Choroid plexus epithelial cell (primary cell): ENCODE data around the gene IGFBP3.
A peak's percentile ranks its signal among the peaks of the same experiment; 100 is the strongest.

Experiments used
- DNase-seq: peaks from one replicate; pipeline ENCODE4 v3.0.0-alpha.2; 2010; ENCODE audit warnings: low read depth
- H3K4me3 ChIP-seq: 2 replicates; pipeline ENCODE4 v1.5.1; 2011; ENCODE audit warnings: low read depth, mild to moderate bottlenecking, control low read depth, low read length, moderate library complexity
- TF ChIP-seq, protein P1 (sequence below): conservative IDR thresholded peaks from 2 replicates; pipeline ENCODE4 v1.5.1; 2011; ENCODE audit warnings: low read depth, mild to moderate bottlenecking, control low read depth, inconsistent platforms, low read length, moderate library complexity

The IGFBP3 gene

DNA sequence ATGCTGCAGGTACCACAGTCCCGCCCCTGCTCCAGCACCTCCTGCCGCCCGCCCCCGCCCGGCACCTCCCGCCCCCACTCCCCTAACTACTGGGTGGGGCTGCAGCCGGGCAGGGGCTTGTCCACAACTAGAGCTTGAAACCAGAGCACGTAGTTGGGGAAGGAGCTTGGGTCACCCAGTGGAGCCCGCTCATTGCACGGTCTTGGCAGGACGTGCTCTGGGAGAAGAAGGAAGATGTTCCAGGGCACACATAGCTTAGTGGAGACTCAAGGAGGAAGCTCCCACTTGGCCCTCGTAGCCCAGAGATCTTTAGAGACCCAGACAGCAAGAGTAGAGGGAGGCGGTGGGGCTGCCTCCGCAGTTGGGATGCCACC, 32.1 kb downstream of the IGFBP3 start:
- peak; percentile 17 for DNase-seq
- TF ChIP-seq, protein P1, sequence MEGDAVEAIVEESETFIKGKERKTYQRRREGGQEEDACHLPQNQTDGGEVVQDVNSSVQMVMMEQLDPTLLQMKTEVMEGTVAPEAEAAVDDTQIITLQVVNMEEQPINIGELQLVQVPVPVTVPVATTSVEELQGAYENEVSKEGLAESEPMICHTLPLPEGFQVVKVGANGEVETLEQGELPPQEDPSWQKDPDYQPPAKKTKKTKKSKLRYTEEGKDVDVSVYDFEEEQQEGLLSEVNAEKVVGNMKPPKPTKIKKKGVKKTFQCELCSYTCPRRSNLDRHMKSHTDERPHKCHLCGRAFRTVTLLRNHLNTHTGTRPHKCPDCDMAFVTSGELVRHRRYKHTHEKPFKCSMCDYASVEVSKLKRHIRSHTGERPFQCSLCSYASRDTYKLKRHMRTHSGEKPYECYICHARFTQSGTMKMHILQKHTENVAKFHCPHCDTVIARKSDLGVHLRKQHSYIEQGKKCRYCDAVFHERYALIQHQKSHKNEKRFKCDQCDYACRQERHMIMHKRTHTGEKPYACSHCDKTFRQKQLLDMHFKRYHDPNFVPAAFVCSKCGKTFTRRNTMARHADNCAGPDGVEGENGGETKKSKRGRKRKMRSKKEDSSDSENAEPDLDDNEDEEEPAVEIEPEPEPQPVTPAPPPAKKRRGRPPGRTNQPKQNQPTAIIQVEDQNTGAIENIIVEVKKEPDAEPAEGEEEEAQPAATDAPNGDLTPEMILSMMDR: no peak
- H3K4me3 ChIP-seq: peak overlapping the region; percentile 57

DNA sequence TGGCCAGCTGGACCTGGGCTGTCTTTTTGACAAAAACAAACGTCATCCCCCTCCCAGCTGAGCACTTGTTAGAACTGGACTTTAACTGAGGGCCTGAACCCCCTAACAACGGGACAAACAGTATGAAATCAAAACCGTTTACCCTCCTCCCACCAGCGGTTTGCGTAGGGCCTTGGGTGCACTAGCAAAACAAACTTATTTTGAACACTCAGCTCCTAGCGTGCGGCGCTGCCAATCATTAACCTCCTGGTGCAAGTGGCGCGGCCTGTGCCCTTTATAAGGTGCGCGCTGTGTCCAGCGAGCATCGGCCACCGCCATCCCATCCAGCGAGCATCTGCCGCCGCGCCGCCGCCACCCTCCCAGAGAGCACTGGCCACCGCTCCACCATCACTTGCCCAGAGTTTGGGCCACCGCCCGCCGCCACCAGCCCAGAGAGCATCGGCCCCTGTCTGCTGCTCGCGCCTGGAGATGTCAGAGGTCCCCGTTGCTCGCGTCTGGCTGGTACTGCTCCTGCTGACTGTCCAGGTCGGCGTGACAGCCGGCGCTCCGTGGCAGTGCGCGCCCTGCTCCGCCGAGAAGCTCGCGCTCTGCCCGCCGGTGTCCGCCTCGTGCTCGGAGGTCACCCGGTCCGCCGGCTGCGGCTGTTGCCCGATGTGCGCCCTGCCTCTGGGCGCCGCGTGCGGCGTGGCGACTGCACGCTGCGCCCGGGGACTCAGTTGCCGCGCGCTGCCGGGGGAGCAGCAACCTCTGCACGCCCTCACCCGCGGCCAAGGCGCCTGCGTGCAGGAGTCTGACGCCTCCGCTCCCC, 32.7 kb downstream of the IGFBP3 start, which contains the start of gene IGFBP1:
IGFBP1 (plus strand) TSS at position 304 of the 808 bp plus-strand sequence; CDS start at position 469, 165 bp downstream.
- peak within 1 kb of the TSS; percentile 57 for H3K4me3 ChIP-seq
- peak; percentile 33 for DNase-seq
- TF ChIP-seq, protein P1: no peak

DNA sequence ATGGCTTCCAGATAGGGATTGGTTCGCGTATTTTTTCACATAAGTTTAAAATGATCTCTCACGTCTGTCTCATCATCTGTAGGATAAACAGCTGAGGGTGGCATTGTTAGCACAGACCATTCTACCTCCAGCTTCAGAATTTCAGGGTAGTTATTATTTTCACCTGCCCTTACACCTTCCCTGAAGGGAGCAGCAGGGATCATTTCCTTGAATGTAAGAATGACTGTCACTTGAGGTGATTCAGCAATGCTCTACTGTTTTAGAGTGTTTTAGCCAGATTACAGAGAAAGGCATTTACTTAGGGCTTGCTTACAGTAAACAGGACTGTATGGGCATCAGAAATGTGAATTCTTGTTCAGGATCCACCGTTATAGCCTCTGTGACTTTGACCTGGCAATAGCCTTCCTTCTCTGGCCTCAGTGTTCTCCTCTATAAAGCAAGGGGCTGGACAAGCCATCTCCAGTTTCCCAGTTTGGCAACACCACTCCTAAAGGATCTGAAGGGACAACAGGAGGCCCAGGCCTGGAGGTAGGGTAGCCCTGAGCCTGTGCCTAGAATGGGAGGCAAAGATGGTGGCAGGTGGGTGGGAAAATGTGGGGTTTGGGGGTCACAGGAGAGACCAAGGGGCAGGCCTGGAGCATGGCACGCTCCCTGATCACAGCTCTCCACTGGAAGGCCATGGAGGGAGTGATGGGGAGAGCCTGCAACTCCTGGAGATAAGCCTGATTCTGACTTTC, 34.0 kb downstream of the IGFBP3 start:
- TF ChIP-seq, protein P1: no peak
- no peak overlapping the region for H3K4me3 ChIP-seq
- DNase-seq: no peak

DNA sequence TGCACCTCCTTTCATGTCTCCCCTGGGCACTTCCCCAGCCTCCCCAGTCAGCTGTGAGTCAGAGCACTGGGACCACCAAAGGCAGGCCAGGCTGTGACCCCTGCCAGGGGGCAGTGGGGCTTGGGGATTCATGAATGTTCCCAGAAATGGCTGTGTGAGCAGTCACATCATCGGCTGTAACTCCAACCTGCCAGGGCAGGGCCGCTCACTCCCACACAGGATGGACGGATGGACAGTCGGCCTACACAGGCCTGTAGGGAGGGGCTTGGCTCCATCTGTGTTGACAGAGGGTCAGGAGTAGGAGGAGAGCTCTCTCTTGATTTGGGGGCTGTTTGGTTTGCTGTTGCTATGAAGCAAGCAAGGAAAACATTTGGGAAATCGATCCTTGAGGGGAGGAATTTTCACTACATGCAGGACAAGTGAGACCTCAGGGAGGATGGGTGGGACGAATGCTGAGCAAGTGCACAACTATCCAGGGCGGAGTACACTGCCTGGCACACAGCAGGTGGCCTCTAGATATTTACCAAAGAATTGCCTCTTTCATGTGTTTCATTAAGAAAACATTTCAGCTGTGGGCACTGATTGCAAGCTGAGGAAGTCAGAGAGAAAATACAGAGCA, 35.7 kb downstream of the IGFBP3 start:
- no peak overlapping the region for H3K4me3 ChIP-seq
- DNase-seq: peak; percentile 23
- TF ChIP-seq, protein P1: no peak

DNA sequence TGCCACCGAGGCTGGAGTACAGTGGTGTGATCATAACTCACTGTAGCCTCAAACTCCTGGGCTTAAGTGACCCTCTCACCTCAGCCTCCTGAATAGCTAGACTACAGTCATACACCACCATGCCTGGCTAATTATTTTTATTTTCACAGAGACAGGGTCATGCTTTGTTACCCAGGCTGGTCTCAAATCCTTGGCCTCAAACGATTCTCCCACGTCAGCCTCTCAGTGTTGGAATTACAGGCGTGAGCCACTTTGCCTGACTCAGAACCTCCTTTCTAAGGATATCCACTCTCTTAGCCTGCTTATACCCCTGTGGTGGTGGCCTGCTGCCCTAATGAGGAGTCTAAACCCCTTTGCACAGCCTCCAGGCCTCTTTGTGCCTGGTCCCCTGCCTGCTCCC, 36.9 kb downstream of the IGFBP3 start:
- TF ChIP-seq, protein P1: no peak
- no peak overlapping the region for H3K4me3 ChIP-seq
- no peak for DNase-seq

DNA sequence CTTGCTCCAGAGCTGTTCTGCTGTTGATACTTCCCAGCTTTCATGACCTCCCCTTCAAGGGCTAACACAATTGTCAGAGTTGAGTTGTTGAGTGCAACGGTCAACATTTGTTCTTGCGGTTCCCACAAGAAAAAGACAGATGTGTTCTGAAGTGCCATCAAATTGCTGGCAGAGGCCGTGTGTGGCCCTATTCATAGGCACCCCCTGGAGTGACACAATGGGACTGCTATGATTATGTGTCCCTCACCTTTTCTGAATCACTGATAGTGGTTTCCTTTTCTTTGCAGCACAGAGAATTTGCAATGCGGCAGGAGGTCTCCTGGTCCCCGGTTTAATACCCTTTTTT, 38.6 kb downstream of the IGFBP3 start:
- TF ChIP-seq, protein P1: no peak
- DNase-seq: no peak
- no peak overlapping the region for H3K4me3 ChIP-seq
